OCI-M2 (cell line): ENCODE measurements around the gene TRPV2.

Experiments used
- DNase-seq: peaks from one replicate; lab custom pipeline; 2025; ENCODE audit not compliant: unreplicated experiment; lab: John Stamatoyannopoulos, UW

Gene TRPV2

DNA sequence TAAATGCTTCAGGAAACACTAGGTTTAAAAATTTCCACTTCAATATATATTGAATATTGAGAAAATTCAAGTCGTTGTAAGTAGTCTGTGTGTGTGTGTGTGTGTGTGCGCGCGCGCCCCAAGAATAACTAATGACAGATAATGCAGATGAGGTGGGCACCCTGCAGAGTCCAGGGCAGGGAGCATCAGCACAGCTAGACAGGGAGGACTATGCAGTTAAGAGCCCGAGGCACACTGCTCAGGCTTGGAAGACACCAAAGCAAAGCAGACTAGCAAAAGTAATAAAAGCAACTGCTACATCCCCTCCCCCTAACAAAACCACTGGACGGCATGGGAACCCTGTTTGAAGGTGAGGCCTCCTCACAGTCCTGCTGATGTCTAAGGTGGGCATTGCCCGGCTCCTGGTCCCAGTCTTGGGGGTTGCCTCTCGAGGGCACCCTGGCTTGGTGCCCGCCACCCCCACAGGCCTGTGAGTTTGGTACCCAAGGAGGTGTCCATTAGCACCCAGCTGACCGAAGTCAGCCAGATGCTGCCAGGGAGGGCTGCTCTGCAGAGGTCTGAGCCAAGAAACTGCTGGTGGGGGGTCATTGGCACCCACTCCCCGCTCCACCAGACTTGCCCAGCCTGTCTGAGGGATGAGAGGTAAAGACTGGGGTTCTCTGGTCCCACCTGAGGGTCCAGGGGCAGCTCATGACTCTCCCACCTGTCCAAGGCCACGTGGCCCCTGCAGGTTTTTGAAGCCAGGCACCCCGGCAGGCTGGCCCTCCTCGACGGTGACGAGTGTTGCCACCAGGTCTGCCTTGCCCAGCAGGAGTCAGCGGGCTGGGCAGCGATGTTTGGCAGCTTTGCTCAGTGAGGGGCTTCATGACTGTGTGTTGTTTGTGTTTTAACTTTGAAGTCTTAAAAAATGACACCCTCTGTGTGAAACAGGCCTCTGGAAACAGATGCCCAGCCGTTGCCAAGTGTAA lies 58.0 kb downstream of the TRPV2 start:
- DNase-seq: no peak

GRCh38 chr17:16474012-16474725 lies 58.8 kb downstream of the TRPV2 start:
- no peak for DNase-seq

DNA sequence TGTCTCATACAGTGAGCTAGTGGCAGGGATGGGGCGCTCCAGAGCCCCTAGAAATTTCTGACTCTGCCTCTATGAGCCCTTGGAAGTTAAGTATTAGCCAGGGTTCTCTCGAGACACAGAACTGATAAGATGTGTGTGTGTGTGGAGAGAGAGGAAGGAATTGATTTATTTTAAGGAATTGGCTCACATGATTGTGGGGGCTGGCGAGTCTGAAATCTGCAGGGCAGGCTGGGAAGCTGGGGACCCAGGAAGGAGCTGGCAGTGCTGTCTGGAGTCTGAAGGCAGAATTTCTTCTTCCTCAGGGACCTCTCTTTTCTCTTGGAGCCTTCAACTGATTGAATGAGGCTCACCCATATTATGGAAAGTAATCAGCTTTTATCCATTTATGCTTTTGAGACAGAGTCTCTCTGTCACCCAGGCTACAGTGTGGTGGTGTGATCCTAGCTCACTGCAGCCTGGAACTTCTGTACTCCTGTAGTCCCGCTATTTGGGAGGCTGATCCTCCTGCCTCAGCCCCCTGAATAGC lies 59.9 kb downstream of the TRPV2 start:
- no peak for DNase-seq

GRCh38 chr17:16477255-16477654 lies 61.9 kb downstream of the TRPV2 start:
- no peak for DNase-seq

DNA sequence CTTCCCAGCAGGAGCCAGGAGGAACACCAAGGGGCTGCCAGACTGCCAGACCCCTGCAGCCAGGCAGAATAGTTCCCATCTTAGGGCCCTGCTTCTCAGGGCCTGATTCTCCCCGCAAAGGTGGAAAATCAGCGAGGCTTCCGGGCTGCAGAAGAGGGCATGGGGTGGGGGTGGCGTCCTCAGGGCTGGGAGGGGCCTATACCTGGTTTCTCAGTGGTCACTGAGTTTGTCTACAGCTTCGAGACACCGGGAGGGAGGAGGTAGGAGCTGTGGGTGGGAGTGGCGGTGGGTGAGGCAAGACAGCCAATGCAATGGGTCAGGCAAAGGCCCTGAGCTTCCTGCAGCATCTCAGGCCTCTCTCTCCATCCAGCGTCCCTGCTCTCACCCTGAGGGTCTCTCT lies 62.3 kb downstream of the TRPV2 start:
- no peak for DNase-seq

- DNase-seq: no peak
Measured at GRCh38 chr17:16478649-16479048, 63.3 kb downstream of the TRPV2 start.

DNA sequence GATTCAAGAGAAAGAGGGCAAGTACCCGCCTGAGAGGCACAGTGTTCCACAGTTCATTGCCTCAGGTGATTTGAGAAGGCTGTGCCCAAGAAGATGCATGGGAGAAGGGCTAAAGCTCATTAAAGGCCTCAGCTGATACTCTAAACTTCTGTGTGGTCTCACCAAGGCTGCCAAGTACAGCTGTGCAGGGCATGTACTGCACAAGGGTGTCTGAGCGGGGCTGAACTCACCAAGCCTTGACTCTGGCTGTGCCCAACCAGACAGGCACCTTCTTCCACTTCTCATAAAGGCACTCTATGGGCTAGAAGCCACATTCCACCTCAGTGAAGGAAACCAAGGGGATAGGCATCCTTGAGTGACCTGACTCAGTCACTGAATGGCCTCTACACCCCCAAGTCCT lies 63.9 kb downstream of the TRPV2 start:
- DNase-seq: no peak

- DNase-seq: no peak
Measured at GRCh38 chr17:16480995-16481394, 65.6 kb downstream of the TRPV2 start.

- DNase-seq: no peak
Measured at GRCh38 chr17:16482253-16482652, 66.9 kb downstream of the TRPV2 start.

GRCh38 chr17:16483021-16483645 lies 67.8 kb downstream of the TRPV2 start:
- no peak for DNase-seq

DNA sequence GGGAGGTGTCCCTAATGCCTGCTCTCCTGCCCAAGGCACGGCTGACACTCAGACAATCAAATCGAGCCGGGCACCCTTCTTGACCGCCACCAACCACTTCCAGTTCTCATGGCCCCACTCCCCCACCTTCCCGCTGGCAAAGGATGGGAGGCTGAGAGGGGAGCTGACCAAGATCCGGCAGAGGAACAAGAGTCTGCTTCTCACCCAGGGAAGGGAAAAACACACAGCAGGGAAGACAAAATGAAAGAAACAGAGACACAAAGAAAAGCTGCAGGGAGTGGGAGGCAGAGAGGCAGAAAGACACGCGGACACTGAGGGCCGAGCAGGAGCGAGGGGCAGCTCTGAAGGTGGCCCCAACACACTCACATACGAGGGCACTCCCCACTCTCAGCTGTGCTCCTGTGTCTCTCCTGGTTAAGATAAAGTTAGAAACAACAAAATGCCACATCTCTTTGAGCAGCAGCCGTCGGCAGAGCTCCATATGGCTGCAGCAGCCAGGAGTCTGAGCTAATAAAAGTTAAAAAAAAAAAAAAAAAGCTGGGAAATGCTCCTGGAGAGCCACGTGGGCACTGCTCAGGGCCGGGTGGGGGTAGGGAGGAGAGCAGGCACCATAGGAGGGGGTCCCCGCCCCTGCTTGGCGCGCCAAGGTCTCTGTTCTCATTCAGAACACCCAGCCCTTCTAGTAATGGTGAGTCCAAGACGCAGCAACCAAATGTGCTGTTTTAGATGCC lies 69.2 kb downstream of the TRPV2 start:
- DNase-seq: no peak
